ENCODE results near the gene CCDC186. TPM values are rescaled to one million over a fixed set of nuclear protein-coding genes. Genes with fewer than 3 reads are reported as not detected.

The CCDC186 gene
- total RNA-seq (10 to 100 TPM; 25.8 to 48.6 (median 37.4) TPM), polyA plus RNA-seq (1 to 10 TPM; 3.0 to 4.8 (median 4.8) TPM)
- long read RNA-seq, donor 1, full-length matches to known transcripts, result 4 of 4 reads
- long read RNA-seq, donor 1, partial matches to known transcripts, result 0 of 4 reads
- long read RNA-seq, donor 1, other reads (novel, unspliced or antisense), result 0 of 4 reads
- long read RNA-seq, donor 2, partial matches to known transcripts, result 0 of 4 reads
- long read RNA-seq, donor 2, other reads (novel, unspliced or antisense), result 0 of 4 reads

- Histone ChIP-seq H3K4me1 (peaks cover 8 to 50% (median 29%) of the 10 kb centered on the region in 6 donors), H3K27ac (peak within 1 kb of the TSS; percentile 89 to 97 (median 95)), H3K4me3 (peak within 1 kb of the TSS; percentile 64 to 89 (median 77)), H3K27me3 (replicated peaks in 1 of 7) (no peaks in the 10 kb centered on the region), H3K9me3 (peaks cover 0 to 5% (median 2%) of the 10 kb centered on the region in 8 donors), H3K36me3 (peaks cover 0 to 5% (median 0%) of the 10 kb centered on the region in 6 donors)
- intact Hi-C loops (cut with DNase I; ENCODE audit: low total_unique reads), result no loop called here
- 0% methylated on average over 35 to 49 of the region's 49 CpGs for WGBS, 5 donors
- peak; percentile 99 for DNase-seq
- TF ChIP-seq POLR2A (IDR thresholded peaks at IDR 0.05) (peak in 1 of 3 donors; percentile 58), POLR2AphosphoS5 (IDR thresholded peaks at IDR 0.05) (peak; percentile 87 to 94 (median 91)), CTCF (IDR thresholded peaks at IDR 0.05 in 8 of 11, conservative IDR thresholded peaks at IDR 0.05 in 3 of 11) (peak in 2 of 11 experiments; percentile 5 to 22)
Observed at GRCh38 chr10:114173921-114174694, at the start of gene CCDC186. TSS of gene CCDC186 (minus strand) at chr10:114174203. CDS start at chr10:114163268, 10,935 bp downstream.

GRCh38 chr10:114223066-114223465, 49.1 kb upstream of the CCDC186 start:
- Histone ChIP-seq H3K4me3 (no peak overlapping the region), H3K27ac (no peak overlapping the region), H3K9me3 (no peaks in the 10 kb centered on the region), H3K27me3 (replicated peaks in 1 of 7) (no peaks in the 10 kb centered on the region), H3K4me1 (no peaks in the 10 kb centered on the region), H3K36me3 (no peaks in the 10 kb centered on the region)
- TF ChIP-seq CTCF (IDR thresholded peaks at IDR 0.05 in 8 of 11, conservative IDR thresholded peaks at IDR 0.05 in 3 of 11), result no peak
- TF ChIP-seq POLR2AphosphoS5 (IDR thresholded peaks at IDR 0.05), result no peak
- no peak for TF ChIP-seq POLR2A (IDR thresholded peaks at IDR 0.05)
- DNase-seq, result no peak
- intact Hi-C loops (cut with DNase I; ENCODE audit: low total_unique reads), result no loop called here
- 63 to 91% (median 82%) methylated on average over 4 of the region's 4 CpGs for WGBS, 5 donors

- no peaks in the 10 kb centered on the region for H3K9me3 ChIP-seq
- no peak for DNase-seq
- intact Hi-C loops (cut with DNase I; ENCODE audit: low total_unique reads), result no loop called here
- 76 to 85% (median 82%) methylated on average over 4 of the region's 4 CpGs for WGBS, 5 donors
- H3K27me3 ChIP-seq (replicated peaks in 1 of 7), result no peaks in the 10 kb centered on the region
- no peak overlapping the region for H3K4me3 ChIP-seq
- TF ChIP-seq POLR2A (IDR thresholded peaks at IDR 0.05), result no peak
- no peak for TF ChIP-seq POLR2AphosphoS5 (IDR thresholded peaks at IDR 0.05)
- TF ChIP-seq CTCF (IDR thresholded peaks at IDR 0.05 in 8 of 11, conservative IDR thresholded peaks at IDR 0.05 in 3 of 11), result no peak
- no peaks in the 10 kb centered on the region for H3K4me1 ChIP-seq
- H3K36me3 ChIP-seq, result no peaks in the 10 kb centered on the region
- no peak overlapping the region for H3K27ac ChIP-seq
Observed at GRCh38 chr10:114221235-114221634, 47.2 kb upstream of the CCDC186 start.

GRCh38 chr10:114220281-114220680, 46.3 kb upstream of the CCDC186 start:
- Histone ChIP-seq H3K36me3 (no peaks in the 10 kb centered on the region), H3K27me3 (replicated peaks in 1 of 7) (no peaks in the 10 kb centered on the region), H3K27ac (no peak overlapping the region), H3K9me3 (no peaks in the 10 kb centered on the region), H3K4me3 (no peak overlapping the region), H3K4me1 (no peaks in the 10 kb centered on the region)
- no peak for DNase-seq
- TF ChIP-seq CTCF (IDR thresholded peaks at IDR 0.05 in 8 of 11, conservative IDR thresholded peaks at IDR 0.05 in 3 of 11) (no peak), POLR2A (IDR thresholded peaks at IDR 0.05) (no peak), POLR2AphosphoS5 (IDR thresholded peaks at IDR 0.05) (no peak)
- 84 to 97% (median 94%) methylated on average over 2 of the region's 2 CpGs for WGBS, 5 donors
- intact Hi-C loops (cut with DNase I; ENCODE audit: low total_unique reads), result no loop called here
